Left kidney (tissue), 2 donors: ENCODE results near the gene ERC2. TPM values are rescaled to one million over a fixed set of nuclear protein-coding genes. Genes with fewer than 3 reads are reported as not detected.
A peak's percentile ranks its signal among the peaks of the same experiment; 100 is the strongest.

Experiments
- DNase-seq: peaks from one replicate; pipeline ENCODE4 v3.0.0-alpha.2; 2013
- polyA plus RNA-seq: library from polyadenylated mRNA; unstranded; fragments of 120-200 nt; gene quantifications from one replicate; pipeline ENCODE4 v1.2.1, GENCODE V29; 2013; ENCODE audit not compliant: insufficient read length

The ERC2 gene
- polyA plus RNA-seq, 1 donor, result 3.9 TPM

DNA sequence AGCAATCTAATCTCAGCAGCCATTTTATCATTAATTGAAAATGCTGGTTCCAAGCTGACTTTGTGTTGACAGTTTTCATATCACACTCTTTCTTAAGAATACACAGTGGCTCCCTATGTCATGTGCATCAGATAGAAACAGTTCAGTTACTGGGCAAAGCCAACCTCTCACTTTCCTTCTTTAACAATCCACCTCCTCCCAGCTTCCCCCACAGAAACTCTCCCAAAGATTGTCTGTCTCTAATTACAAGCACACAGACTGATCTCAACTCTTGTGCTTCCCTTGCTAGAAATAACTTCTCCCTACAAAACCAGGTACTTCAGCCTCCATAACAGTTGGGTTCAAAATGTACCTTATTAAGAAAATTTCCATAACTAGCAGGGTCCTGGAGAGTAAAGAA is 752.2 kb downstream of the ERC2 start:
- no peak for DNase-seq

DNA sequence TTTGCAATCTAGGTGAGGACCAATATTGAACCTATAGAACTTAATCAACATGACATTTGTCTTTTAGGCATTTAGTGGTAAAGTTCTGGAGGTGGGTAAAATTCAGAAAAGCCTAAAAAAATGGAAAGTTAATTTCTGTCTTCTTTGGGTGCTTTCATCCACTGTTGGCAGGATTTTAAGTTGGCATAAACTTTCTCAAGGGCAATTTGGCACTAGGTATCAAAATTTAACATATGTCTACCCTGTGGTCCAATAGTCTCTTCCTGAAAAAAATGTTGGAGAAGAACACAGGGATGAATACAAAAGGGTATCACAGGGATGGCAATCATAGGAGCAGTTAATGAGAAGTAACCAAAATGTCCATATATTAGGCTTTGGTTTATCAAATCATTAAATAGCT is 754.2 kb downstream of the ERC2 start:
- DNase-seq, result no peak

DNA sequence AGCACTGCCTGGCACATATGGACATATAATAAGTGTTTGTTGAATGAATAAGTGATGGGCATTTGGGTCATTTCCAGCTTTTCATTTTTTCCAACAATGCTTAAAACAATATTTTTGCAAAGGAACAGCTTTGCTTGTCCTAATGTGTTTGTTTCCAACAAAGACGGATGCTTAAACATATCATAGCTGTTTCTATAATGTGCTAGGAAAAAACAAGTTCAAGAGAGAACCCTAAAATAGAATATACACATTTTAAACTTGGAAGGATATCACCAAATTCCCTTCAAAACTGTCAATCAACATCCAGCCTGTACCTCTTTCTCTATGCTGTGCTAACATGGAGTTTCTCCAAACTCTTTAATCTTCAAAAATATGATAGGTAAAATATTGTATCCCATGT is 756.6 kb downstream of the ERC2 start:
- no peak for DNase-seq

DNA sequence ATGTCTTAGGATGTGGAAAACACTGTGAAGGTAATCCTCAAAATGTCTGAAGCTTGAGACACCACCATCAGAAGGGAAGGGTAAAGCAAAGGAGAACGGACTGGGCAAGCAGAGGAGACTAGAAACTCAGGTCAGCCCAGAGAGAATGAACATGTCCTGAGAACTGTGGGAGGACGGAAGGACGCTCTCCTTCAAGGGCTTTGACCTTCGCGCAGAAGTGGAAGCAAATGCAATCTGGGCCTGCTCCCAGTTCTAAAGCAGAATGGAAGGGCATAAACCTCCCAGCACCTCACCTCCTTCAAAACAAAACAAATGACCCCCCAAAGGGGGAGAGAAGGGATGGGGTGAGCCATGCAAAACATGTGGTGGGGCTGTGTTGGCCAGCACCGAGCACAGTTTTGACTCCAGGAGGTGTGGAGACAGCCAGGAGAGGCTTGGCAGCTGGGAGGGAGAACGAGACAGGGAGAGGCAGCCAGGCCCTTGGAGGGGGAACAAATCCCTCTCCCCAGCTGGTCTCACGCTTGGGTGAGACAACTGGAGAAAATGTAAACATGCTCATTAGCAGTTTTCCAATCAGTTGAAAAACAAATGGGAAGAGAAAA is 758.8 kb downstream of the ERC2 start:
- DNase-seq, result no peak

DNA sequence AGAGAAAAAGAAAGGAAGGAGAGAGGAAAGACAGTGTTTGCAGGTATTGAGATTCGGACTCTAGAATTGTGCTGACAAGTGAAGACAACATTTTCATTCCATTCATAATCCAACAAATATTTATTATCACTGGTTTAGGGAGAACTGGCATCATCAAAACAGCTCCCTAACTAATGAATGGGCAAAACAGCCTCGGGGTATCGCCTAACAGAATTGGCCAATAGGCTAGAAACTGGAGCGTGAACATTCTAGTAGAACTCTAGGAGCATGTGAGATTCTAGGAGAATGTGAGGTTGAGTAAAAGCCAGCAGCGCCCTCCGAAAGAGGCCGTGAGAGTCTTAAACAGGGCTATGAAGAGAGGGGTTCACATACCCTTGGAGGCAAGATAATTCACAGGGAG is 759.3 kb downstream of the ERC2 start:
- DNase-seq, result no peak

DNA sequence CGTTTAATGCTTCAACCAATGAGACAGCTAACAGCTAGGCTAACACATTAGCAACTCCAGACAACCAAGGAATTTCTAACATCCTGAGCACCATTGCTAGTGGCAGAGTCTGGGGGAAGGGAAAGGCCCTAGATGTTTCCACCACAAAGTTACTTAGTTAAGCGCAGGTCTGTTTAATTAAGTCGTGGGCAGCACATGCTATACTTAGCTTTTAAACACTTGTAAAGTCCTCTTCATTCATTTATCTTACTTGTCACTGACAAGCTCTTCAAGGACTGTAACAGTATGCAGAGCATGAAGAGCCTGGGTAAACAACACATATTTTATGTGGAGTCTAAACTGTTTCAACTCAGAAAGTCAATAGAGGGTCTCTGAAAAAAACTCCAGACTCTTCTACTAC is 760.0 kb downstream of the ERC2 start:
- DNase-seq, result peak; percentile 50

DNA sequence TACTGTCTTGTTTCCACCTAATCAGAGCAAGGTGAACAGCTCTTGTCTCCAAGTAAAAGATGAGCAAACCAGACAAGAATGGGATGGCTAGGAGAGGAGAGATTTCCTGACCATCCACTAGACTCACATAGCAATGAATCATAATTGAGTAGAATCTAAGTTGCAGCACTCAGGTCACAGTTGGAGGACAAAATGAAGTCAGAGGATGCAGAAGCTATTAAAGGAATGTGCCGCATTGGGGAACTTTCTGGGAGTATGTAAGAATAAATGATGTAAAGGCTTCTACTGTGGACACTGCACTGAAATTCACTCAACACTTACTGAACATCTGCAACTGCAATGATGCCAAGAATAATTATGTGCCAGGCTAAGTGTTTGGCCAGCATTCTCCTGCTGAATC is 763.7 kb downstream of the ERC2 start:
- DNase-seq, result no peak

DNA sequence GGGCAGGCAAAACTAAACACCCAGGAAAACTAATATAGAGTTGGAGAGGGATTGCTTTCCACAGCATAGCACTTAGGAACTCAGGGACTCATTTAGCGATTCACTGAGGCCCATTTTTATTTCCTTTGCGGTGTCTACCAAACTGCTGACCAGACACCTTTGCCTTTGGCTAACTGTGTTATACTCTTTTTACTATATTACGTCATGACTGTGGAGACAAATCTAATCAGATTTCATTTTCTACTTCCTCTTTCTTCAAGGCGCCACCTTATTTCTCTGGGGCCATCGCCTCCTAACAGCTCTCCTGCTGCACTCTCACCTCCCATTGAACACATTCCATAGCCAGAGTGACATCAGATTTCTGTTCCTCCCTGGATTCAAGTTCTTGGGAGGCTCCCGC is 765.4 kb downstream of the ERC2 start:
- DNase-seq, result no peak

DNA sequence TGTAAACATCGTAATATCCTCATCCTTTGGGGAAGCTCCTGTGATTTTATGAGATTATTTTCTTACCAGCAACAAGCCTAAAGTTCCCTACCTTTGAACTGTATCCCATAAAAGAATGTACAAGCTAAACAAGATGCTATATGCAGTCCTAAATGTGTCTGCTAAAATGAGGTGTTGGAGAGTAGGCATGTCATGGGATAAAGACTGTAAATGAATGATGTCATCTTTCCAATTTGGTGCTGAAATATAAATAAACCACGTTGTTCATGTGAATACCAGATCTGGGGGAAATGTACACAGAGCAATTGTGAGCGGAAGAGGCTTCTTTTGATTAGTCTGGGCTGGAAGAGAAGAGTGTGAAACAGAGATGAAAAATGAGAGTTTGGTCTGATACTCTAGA is 766.3 kb downstream of the ERC2 start:
- no peak for DNase-seq

DNA sequence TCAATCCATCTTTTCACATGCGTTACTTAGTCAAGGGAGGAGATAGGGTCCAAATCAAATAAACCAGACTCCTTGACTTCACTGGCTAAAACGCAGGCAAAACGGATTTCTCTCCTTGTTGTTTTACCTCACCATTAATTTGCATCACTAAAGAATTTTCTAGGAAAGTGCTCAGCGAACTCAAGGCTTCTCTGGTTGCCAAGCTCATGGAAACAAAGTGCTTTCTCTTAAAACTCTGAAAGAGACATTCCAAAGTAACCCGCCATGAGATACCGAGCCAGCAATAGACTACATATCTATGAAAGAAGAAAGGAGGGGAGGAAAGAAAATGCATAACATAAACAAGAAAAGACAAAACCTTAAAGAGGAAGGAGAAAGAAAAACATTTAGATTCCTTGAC is 769.4 kb downstream of the ERC2 start:
- no peak for DNase-seq

DNA sequence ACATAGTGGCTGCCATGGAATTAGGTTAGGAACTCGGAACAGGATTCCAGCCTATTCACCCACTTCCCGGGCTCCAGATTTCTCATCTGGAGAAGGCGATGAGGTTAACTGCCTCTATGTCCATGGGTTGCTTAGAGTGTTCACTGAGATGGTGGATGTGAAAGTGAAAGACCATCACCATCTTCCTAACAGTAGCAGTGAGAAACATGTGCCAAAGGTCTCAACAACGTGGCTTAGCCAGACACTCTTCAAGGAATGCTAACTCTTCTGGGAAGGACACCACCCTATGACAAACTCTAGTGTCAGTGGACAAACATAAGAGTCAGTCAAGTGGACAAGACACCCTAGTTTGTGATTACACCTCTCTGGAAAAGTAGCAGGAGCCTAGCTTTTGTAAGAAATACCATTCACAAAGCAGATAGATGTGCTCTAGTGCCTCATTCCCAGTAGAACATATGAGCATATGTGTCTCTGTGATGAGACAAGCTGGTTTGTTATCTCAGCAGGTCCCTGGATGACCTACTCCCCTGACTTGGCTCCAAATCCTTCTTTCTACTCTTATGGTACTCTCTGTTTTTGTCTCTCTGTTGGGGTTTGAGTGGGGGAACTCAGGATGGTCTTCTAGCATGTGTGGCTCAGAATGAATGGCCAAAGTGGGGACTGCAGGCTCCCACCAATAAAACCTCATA is 770.9 kb downstream of the ERC2 start:
- DNase-seq, result no peak

DNA sequence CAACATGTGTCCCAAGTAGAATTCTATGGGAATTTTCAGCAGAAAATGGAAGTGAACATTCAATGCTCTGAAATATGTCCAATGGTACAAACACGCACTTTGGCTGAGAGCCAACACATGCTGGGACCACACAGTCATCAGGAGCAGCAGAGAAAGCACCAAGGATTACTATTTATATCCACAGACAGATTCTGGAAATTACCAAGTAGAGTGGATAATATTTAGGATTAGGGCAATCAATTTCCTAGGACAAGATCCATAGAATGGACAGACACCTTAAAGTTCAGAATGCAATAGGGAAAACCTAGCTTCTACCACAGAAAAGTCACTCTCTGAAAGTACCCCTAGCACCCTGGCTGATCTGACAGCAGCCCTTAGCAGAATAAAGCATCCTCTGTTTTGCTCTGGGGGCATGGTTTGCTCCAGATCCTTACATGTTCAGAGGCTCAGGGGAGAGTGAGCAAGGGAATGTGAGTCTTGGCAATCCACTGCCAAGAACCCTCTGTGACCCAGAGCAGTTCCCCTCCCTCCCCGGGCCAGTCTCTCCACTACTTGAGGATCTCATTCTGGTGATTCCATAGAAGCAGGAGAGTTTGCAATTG is 775.2 kb downstream of the ERC2 start:
- DNase-seq, result no peak

DNA sequence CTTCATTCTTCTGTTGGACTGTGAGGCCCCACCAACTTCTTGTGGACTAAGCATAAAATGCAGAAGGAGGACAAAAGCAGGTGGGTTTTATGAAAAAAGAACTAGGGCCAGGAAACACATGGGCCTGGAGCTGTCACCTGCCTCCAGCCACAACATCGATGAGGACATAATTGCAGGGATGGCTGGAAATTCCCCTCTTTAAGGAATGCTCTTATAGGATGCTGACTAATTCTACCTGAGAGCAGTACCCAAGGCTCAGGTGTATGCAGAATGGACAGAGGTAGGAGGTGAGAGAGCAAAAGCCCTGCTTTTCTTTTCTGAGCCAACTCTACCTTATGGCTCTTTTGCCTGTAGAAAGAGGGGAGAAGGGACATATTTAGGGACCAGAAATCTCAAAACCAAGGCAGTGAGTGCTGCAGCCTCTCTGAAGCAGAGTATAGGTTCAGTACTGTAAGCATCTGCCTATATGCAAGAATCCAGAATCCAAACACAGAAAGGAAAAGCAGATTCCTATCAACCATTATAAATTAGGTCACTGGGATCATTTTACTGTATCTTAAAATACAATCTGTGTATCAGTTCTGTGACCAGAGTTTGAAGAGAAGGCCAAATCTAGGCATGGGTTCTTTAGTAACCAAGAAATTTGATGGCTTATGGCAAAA is 775.8 kb downstream of the ERC2 start:
- DNase-seq, result no peak

DNA sequence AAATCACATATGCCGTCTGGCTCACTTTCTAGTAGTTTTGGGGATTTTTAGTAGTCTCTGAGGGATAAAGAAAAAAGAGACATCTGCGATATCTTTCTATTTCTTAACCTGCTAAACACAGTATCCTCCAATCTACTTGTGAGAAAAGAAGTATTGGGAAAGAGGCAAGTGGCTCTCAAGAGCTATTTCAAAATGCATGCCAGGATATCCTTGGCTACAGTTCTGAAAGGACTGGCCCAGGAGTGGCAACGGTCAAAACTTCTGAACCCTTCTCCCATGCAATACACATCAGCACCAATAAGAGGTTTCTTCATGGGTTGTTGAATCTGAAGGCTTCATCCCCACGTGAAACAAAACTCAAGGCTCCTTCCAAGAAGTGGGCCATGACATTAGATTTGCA is 777.1 kb downstream of the ERC2 start:
- no peak for DNase-seq

DNA sequence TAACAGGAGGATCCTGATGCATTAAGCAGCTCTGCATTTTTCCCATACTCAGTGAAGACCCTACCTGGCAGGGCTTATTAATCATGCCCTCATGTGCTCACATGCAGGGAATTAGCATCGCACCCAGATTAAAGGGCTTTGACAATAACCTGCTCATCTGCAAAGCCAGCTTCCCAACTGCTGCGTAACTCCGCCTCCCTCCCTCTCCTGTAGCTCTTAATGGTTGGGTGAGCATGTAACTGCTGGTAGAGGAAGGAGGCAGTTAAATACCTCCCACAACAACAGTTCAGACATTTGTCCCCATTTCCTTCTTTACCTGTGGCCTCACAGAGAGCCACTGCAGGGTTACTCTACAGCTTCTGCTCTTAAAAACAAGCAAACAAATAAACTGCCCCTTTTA is 777.5 kb downstream of the ERC2 start:
- peak; percentile 48 for DNase-seq

DNA sequence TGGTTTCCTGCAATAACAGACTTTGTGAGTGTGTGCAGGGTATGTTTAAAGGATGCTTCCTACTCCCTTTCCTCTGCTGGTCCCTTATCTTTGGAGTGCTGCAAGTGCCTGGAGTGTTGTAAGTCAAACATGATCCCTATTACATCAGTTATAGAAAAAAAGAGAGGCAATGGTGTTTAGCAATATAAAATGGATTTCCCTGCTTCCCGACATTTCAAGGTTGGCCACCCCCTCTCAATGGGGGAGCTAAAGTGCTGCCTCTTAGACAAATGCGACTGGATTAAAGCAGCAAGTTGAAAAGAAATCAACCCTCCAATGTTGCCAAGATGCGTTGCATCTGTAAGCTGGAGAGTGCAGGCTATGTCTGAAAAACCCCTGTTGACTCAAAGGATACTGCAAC is 778.1 kb downstream of the ERC2 start:
- DNase-seq, result no peak

DNA sequence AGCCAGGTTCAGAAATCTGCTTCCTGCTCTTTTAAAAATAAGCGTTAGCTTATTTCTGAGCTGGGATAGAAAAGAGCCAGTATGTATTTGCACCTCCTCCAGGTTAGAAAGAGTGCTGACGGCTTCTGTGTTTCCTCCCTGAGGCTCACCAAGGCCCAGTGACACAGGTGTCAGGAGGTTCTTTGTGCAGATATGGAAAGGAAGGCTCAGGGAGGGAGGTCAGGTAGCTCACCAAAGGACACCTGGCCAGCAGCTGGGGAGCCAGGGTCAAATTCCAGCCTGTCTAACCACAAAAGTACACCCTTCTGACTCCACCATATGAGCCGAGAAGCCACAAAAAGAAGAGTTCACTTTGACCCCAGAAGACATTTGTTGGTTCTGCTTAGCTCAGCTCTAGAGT is 780.1 kb downstream of the ERC2 start:
- no peak for DNase-seq

DNA sequence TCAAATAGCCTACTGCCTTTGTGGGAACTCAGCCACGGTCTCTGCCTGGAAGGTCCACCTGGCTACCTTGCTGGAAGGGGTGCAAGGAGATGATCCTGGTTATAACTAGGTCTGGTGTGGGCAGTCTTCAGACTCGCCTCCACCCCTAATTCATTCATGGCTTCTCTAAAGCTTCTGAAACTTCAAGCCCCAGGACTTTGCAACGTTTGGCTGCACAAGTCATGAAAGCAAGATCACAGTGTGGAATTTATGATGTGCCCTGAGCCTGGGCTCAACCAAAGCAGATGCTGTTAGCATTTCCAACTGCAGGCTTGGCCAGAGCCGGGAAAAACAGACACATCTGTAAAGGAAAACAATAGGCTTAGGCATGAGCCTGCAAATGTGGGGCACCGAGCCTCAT is 780.7 kb downstream of the ERC2 start:
- peak; percentile 43 for DNase-seq

DNA sequence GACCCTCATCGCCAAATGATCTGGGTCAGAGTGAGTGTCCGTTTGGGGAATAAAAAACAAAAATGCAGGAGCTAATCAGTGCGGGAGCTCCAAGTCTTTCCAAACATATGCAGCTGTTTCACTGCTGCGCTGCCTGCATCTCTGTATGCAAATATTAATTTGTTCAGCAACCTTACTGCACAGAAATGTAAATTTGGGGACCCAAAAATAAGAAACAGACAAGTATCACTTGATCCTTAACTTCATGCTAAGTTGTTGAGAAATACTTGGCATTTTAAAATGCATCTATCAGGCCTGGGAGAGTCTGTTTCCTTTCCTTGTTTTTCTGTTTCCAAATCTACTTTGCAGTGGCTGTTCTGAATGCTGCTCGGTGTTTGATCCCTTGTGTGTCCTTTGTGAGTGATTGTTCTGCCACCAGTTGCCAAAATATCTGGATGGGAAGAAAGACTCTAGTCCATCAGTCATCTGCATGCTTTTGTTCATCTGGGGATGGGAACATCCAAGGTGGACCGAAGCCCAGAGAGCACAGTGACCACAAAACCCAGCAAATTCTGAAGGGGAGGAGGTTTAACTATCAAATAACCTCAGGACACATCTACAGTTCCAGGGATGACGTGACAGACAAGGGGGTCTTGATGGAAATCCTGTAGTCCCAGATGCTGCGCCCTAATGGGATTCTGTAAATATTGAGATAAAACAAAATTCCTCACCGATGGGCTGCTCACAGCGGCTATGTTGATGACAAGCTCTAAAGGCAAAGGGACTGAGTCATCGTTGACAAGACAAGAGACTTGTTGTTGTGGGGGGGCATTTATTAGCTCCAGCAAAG is 781.6 kb downstream of the ERC2 start:
- no peak for DNase-seq

DNA sequence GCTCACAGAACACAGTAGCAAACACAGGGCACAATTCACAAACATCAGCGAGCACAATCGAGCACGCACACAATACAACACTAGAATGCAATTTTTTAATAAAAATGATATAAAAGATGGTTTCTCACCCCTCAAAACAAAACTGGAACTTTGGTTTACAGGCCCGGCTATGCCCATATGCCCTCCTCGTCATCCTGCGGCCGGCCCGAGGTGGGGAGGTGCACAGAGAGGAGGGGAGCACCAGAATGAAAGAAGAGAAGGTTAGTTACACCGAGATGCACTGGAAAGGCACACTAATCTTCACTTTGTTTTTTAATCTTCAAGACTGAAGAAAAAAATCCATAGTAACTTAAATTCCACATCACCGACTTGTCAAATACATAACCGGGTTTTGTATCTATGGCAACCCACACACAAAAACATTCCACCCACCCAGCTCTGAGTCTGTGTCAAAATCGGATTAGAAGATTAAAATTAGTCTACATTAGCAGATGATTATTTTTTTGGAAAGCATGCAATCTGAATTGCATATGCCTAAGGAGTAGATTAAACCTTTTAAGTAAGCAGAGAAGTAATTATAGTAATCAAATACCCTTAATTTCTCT is 784.5 kb downstream of the ERC2 start:
- no peak for DNase-seq

DNA sequence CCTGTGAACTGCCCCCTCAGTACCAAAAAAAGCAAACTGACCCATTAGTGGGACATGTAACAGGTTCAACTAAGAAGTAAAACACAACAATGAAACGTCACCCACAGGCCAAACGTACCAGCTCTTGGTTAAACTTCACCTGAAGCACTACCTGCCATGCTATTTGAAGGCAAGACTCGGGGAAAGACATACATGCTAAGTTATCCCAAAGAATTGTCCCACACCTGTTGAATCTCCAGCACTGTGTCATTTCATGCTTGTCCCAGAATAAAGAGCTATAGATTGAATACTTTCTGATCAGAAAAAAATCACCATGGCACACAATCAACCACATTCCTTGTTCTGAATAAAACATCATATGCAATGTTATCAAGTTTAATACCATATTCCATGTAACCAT is 785.8 kb downstream of the ERC2 start:
- no peak for DNase-seq
